Endothelial cell of umbilical vein (primary cell): ENCODE measurements around the gene SCN9A. TPM values are rescaled to one million over a fixed set of nuclear protein-coding genes. Genes with fewer than 3 reads are reported as not detected.

Source experiments
- BruUV-seq: library from RNA; stranded (reverse); fragments of 400-500 nt; replicated peaks from 2 replicates; lab custom pipeline; 2021; lab: Mats Ljungman, UMichigan
- CTCF ChIA-PET: fragments of 300-600, 350-600 bp; sonication (Branson Sonifier 250); formaldehyde crosslinking; loops from one replicate; lab custom pipeline; 2021; ENCODE audit warnings: antibody characterized with exemption, inconsistent platforms; lab: Charles Lee
- POLR2A ChIA-PET: fragments of 300-600, 350-600 bp; sonication (Branson Sonifier 250); formaldehyde crosslinking; loops from one replicate; lab custom pipeline; 2021; ENCODE audit warnings: antibody characterized with exemption, inconsistent platforms; lab: Charles Lee
- DNase-seq: peaks from one replicate; pipeline ENCODE4 v3.0.0-alpha.2; 2011; ENCODE audit warnings: low read depth, low spot score
- FAIRE-seq: peaks from 2 replicates; lab custom pipeline; 2011; peaks lifted over from hg19 to GRCh38; lab: Jason Lieb, UNC
- H2AFZ ChIP-seq: 2 replicates; pipeline ENCODE4 v1.6.0; 2012; ENCODE audit warnings: low read depth, low read length, control low read depth, inconsistent platforms
- H3K27ac ChIP-seq: 2 replicates; pipeline ENCODE4 v1.5.1; 2011; ENCODE audit warnings: low read depth, mild to moderate bottlenecking, control low read depth, low read length, moderate library complexity; ENCODE audit not compliant: insufficient read depth
- H3K27me3 ChIP-seq, 2 experiments: 2 replicates each; pipeline versions ENCODE4 v1.6.0 to v1.6.1; 2011; ENCODE audit warnings: low read length in 2 of 2, mixed read lengths in 1 of 2; ENCODE audit not compliant: control insufficient read depth in 2 of 2, insufficient read depth in 2 of 2
- H3K36me3 ChIP-seq, 2 experiments: 2 replicates in 1 of 2; 3 replicates in 1 of 2; pipeline ENCODE4 v1.5.1; 2011; ENCODE audit warnings: low read length in 2 of 2, mild to moderate bottlenecking in 1 of 2, moderate library complexity in 1 of 2; ENCODE audit not compliant: control insufficient read depth in 2 of 2, insufficient read depth in 2 of 2; ENCODE audit errors: extremely low read depth in 1 of 2
- H3K4me1 ChIP-seq: 3 replicates; pipeline ENCODE4 v1.5.1; 2011; ENCODE audit warnings: mild to moderate bottlenecking, low read length; ENCODE audit not compliant: control insufficient read depth, insufficient read depth; ENCODE audit errors: extremely low read depth
- H3K4me2 ChIP-seq: 2 replicates; pipeline ENCODE4 v1.6.1; 2011; ENCODE audit warnings: low read length, control low read depth, mixed read lengths; ENCODE audit not compliant: insufficient read depth
- H3K4me3 ChIP-seq, 3 experiments: fragments of 200-600 bp in 1 of 3; sonication (generic), shearing (Covaris generic) in 1 of 3; replicated peaks in 1 of 3; 2 replicates each; pipeline ENCODE4 v1.5.1; 2011 to 2016; ENCODE audit warnings: control low read depth in 3 of 3, low read length in 3 of 3, mild to moderate bottlenecking in 2 of 3, inconsistent platforms in 1 of 3, low read depth in 1 of 3, moderate library complexity in 1 of 3; ENCODE audit not compliant: insufficient read depth in 1 of 3
- H3K79me2 ChIP-seq: 2 replicates; pipeline ENCODE4 v1.6.0; 2012; ENCODE audit warnings: low read length, inconsistent platforms; ENCODE audit not compliant: control insufficient read depth, insufficient read depth
- H3K9ac ChIP-seq: replicated peaks from 2 replicates; pipeline ENCODE3; 2011; ENCODE audit warnings: low read length, control low read depth; ENCODE audit not compliant: insufficient read depth; ENCODE audit errors: extremely low read depth
- H3K9me1 ChIP-seq: replicated peaks from 3 replicates; pipeline ENCODE4 v1.6.0; 2011; ENCODE audit warnings: mild to moderate bottlenecking, low read length; ENCODE audit not compliant: control insufficient read depth, insufficient read depth; ENCODE audit errors: extremely low read depth
- H3K9me3 ChIP-seq: replicated peaks from 2 replicates; pipeline ENCODE4 v1.5.1; 2012; ENCODE audit warnings: low read length, inconsistent platforms; ENCODE audit not compliant: control insufficient read depth, insufficient read depth
- H4K20me1 ChIP-seq: replicated peaks from 2 replicates; pipeline ENCODE3; 2011; ENCODE audit warnings: mild to moderate bottlenecking, low read length; ENCODE audit not compliant: control insufficient read depth, insufficient read depth; ENCODE audit errors: extremely low read depth
- EZH2 ChIP-seq: IDR thresholded peaks from 2 replicates; pipeline ENCODE4 v1.6.1; 2012; ENCODE audit warnings: borderline replicate concordance, low read depth, mild to moderate bottlenecking, moderate library complexity, low read length, inconsistent platforms; ENCODE audit not compliant: severe bottlenecking
- FOS ChIP-seq: IDR thresholded peaks from 2 replicates; pipeline ENCODE4 v1.6.1; 2011; ENCODE audit warnings: mild to moderate bottlenecking, low read length, moderate library complexity, borderline replicate concordance; ENCODE audit not compliant: insufficient read depth
- GATA2 ChIP-seq: IDR thresholded peaks from 2 replicates; pipeline ENCODE4 v1.7.0; 2011; ENCODE audit warnings: low read depth, mild to moderate bottlenecking, moderate library complexity, mixed read lengths, low read length; ENCODE audit not compliant: insufficient read length, insufficient read depth
- JUN ChIP-seq: IDR thresholded peaks from 2 replicates; pipeline ENCODE4 v1.6.1; 2011; ENCODE audit warnings: borderline replicate concordance, low read depth; ENCODE audit not compliant: insufficient read length, insufficient read depth
- MYC ChIP-seq: IDR thresholded peaks from one replicate; pipeline ENCODE4 v1.6.1; 2011; ENCODE audit warnings: mild to moderate bottlenecking, low read depth, low read length
- POLR2A ChIP-seq: IDR thresholded peaks from 2 replicates; pipeline ENCODE4 v1.6.1; 2012; ENCODE audit warnings: low read depth, mild to moderate bottlenecking, control low read depth, low read length
- POLR2AphosphoS5 ChIP-seq: IDR thresholded peaks from 2 replicates; pipeline ENCODE4 v1.6.1; 2012; ENCODE audit warnings: low read depth, mild to moderate bottlenecking, control low read depth, low read length, moderate library complexity; ENCODE audit not compliant: insufficient read depth
- dilution Hi-C: fragments of 300-500 bp; cut with MboI; formaldehyde crosslinking; loops from one replicate; pipeline ENCODE4 v1.15.0; 2019; ENCODE audit warnings: low sequenced_read_pairs; ENCODE audit not compliant: extremely low pct_ligation_motif_present
- intact Hi-C: fragments of 100-400 bp; cut with micrococcal nuclease; formaldehyde crosslinking; loops from one replicate; pipeline ENCODE4 v1.10.0; 2022
- polyA plus RNA-seq, 4 experiments: library from polyadenylated mRNA; depleted of rRNA in 3 of 4; stranded (reverse) in 3 of 4; unstranded in 1 of 4; fragments of >200 nt; gene quantifications; 2 replicates each; pipeline versions ENCODE4 v1.2.1 to v1.2.3, GENCODE V29; 2011 to 2012; ENCODE audit warnings: missing spikeins in 1 of 4
- total RNA-seq: library from RNA; stranded (reverse); gene quantifications from 2 replicates; pipeline ENCODE4 v1.2.3, GENCODE V29; 2021
- TF ChIP-seq, protein P1 (sequence below): IDR thresholded peaks from 2 replicates; pipeline ENCODE4 v1.6.1; 2011; ENCODE audit not compliant: insufficient read depth, insufficient read length
- TF ChIP-seq, protein P2 (sequence below), 2 donors: IDR thresholded peaks; 1 replicate in 1 of 2; 2 replicates in 1 of 2; pipeline ENCODE4 v1.5.1; 2011; ENCODE audit warnings: low read length in 2 of 2, mild to moderate bottlenecking in 2 of 2, moderate library complexity in 2 of 2, control low read depth in 1 of 2, inconsistent platforms in 1 of 2, low read depth in 1 of 2; ENCODE audit not compliant: insufficient read depth in 1 of 2; ENCODE audit errors: extremely low read depth in 1 of 2

The SCN9A gene
- total and polyA plus RNA-seq, 2 donors (not counting 3 experiments of a cell fraction or from before 2014, with no cell fraction given) = 0.88 to 1.6 TPM

- ChIA-PET POLR2A (no interaction called here), CTCF (interaction anchor here (1.1 to 1.5 kb wide), 4 partner anchors 16 to 184 kb away, joined by 3 to 4 read pairs (median 3); no protein-coding TSS in a partner anchor)
- Histone ChIP-seq H3K4me2 (no peak overlapping the region), H3K4me3 (no peak overlapping the region), H4K20me1 (no peaks in the 10 kb centered on the region), H3K79me2 (no peaks in the 10 kb centered on the region), H3K4me1 (no peaks in the 10 kb centered on the region), H3K9me1 (no peaks in the 10 kb centered on the region), H3K9me3 (no peaks in the 10 kb centered on the region), H3K27me3 (no peaks in the 10 kb centered on the region), H3K36me3 (no peaks in the 10 kb centered on the region), H3K9ac (no peak overlapping the region), H2AFZ (no peak overlapping the region), H3K27ac (no peak overlapping the region)
- no peak for DNase-seq
- FAIRE-seq = no peak
- no TSS peak for BruUV-seq
- dilution Hi-C loops (no loop called here), intact Hi-C loops (no loop called here)
- TF ChIP-seq POLR2A (no peak), FOS (no peak), MYC (no peak), JUN (no peak), GATA2 (no peak), EZH2 (no peak), POLR2AphosphoS5 (no peak)
- TF ChIP-seq, protein P1, sequence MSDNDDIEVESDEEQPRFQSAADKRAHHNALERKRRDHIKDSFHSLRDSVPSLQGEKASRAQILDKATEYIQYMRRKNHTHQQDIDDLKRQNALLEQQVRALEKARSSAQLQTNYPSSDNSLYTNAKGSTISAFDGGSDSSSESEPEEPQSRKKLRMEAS = no peak
- TF ChIP-seq, protein P2, sequence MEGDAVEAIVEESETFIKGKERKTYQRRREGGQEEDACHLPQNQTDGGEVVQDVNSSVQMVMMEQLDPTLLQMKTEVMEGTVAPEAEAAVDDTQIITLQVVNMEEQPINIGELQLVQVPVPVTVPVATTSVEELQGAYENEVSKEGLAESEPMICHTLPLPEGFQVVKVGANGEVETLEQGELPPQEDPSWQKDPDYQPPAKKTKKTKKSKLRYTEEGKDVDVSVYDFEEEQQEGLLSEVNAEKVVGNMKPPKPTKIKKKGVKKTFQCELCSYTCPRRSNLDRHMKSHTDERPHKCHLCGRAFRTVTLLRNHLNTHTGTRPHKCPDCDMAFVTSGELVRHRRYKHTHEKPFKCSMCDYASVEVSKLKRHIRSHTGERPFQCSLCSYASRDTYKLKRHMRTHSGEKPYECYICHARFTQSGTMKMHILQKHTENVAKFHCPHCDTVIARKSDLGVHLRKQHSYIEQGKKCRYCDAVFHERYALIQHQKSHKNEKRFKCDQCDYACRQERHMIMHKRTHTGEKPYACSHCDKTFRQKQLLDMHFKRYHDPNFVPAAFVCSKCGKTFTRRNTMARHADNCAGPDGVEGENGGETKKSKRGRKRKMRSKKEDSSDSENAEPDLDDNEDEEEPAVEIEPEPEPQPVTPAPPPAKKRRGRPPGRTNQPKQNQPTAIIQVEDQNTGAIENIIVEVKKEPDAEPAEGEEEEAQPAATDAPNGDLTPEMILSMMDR (IDR thresholded peaks at IDR 0.05; ENCODE audit: extremely low read depth in 1 of 2, insufficient read depth in 1 of 2, low read depth in 1 of 2, low read length in 2 of 2) = no peak
These were observed 9.8 kb downstream of the SCN9A start for GRCh38 chr2:166365803-166366420.
